Stimulated activated CD4-positive, alpha-beta T cell treated with anti-CD3 and anti-CD28 coated beads, Interleukin-1b, Interleukin-23, amount 100 ng/mL, for 48 hours (primary cell): ENCODE data around the gene GMDS.

Experiments used
- DNase-seq: peaks from one replicate; pipeline ENCODE4 v3.0.0-alpha.2; 2020

The GMDS gene

DNA sequence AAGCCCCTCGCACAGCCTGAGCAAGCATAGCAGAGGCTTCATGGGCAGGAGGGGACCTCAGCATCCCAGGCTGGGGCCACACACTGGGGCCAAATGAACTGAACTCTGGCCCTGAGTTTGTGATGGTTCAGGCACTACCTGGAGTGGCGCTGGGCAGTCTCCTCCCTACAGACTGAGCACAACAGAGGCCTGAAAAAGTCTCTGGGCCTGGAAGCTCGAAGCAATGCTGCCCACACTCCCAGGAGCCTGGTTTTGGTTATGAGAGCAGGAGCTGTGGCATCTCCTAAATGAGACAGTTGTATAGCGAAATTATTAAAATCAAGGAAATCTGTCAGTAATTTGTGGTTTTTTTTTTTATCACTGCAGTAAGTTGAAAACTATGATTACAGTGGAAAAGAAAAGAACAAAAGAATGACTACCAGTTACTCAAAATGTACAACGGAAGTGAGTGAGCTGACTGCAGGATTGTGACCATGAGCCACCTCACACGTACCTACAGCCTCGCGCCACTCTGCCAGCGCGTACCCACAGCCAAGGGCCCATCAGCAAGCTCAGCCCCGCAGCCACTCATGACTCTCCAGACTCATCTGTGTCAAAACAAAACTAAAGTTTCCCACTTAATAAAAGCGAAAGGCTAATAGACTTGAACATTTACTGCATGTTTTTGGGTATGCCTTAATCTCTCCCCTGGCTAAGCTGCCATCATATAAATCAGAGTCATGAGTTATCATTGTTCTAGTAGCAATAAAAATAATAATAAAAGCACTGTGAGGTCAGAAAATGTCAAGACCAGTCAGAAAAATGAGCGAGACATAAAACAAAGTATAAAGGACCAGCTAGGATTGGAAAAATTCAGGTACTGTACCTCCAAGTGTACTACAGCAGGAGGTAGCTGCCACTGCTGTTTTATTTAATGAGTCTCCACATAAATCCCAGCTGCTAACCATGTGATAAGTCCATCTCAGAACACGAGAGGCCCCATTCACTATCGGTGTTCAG, 458.7 kb downstream of the GMDS start:
- peak; percentile 47 for DNase-seq

DNA sequence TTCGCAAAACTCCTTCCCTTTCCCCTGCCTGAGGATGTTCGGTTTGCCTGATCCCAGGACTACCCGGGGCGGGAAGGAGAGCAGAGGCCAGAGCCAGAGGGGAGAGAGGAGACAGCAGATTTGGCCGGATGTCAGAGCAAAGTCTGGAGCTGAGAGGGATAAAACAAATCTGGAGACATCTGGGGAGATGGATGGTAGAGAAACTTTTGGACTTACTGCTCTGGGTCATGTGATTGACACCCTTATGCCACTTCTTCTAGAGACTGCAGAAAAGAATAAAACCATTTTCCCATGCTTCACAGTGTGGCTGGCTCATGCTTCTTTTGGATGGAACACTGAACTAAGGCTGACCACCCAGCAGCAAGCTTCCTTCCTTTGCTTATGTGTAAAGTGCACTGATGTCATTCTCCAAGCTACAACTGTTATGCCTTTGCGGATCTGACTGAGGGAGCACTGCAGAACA, 461.0 kb downstream of the GMDS start:
- DNase-seq = no peak

- no peak for DNase-seq
Measured at GRCh38 chr6:1781817-1782184, 463.6 kb downstream of the GMDS start.

DNA sequence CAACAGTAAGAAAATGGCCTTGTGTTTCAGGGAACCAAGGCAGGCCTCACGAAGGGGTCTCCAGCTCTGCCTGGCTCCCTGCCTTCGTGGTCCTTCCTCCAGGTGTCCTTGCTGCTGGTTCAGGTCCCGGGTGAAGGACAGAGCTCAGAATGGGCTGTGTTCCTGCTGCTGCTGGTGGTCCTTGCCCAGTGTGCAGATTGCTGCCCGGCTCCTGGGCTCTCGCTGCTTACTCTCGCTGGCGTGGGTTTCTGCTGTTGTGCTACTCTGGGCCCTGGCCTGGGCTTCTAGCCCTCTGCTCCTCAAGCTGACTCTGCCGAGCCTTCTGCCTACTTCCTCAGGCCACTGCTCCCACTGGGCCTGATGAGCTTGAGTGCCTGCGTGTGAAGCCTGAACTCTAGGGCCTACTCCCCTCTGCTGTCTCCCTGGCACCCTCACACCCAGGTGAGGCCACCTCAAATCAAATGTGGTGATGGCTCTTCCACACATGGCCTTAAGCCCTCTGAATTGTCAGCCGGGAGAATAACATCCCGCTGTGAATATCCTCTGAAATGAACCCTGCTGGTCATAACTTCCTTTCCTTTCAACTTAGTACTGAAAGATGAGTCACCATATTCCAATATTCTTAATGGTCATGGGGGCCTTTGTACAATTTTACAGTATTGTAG, 464.1 kb downstream of the GMDS start:
- DNase-seq = no peak

GRCh38 chr6:1780251-1780867, 465.0 kb downstream of the GMDS start:
- DNase-seq = no peak

- DNase-seq = no peak
Measured at GRCh38 chr6:1778686-1779235, 466.6 kb downstream of the GMDS start.

- no peak for DNase-seq
Measured at GRCh38 chr6:1777921-1778685, 467.3 kb downstream of the GMDS start.

DNA sequence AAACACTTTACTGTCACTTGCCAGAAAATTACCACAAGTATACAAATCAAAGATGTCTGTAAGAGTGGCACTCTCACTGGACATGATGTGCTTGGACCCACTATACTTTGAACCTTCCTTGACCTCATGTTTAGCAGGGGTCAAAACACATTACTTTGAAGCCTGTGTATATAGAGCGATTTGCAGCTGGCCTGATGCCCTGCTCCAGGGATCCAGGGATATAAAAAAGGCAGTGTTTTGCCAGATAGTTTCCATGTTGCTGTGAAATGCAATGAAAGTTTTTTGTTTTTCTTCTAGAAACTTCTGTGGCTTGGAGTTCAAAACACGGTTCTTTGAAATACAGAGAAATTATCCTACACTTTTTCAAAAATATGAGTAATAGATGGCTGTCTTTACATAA, 470.0 kb downstream of the GMDS start:
- no peak for DNase-seq

GRCh38 chr6:1774226-1774915, 471.0 kb downstream of the GMDS start:
- DNase-seq = no peak

GRCh38 chr6:1773700-1774099, 471.7 kb downstream of the GMDS start:
- no peak for DNase-seq

DNA sequence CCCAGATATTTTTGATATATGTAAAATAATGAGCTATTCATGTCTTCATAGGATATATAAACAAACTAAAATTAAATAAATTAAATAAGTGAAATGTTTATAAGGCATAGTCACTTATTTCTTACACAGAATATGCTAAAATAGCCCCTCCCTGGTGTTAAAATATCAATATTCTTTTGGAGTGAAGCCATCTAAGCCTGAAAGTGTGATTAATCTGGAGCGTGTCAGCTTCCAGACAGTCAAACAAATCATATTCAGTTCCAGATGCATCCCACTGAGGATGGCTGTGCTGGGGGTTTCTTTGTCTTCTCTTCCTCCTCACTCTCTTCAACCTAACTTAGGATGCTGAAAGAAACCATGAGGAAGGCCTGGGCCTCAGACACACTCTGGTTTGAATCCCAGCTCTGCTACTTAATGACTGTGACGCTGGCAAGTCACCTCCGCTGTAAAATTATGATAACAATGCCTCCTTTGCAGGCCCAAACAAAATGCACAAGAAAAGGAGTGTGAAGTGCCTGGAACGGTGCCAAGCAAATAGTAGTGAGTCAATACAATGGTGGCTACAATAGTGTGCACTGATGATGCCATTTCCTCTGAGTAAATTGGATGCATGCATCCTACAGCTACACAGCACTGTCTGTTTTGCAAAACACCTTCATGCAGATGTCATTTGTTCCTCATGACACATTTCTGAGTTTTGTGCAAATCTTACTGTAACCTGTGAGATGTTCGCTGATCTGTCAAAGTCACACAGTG, 474.3 kb downstream of the GMDS start:
- peak; percentile 71 for DNase-seq

- peak; percentile 49 for DNase-seq
Measured at GRCh38 chr6:1770435-1770843, 475.0 kb downstream of the GMDS start.

- no peak for DNase-seq
Measured at GRCh38 chr6:1767481-1768246, 477.7 kb downstream of the GMDS start.

DNA sequence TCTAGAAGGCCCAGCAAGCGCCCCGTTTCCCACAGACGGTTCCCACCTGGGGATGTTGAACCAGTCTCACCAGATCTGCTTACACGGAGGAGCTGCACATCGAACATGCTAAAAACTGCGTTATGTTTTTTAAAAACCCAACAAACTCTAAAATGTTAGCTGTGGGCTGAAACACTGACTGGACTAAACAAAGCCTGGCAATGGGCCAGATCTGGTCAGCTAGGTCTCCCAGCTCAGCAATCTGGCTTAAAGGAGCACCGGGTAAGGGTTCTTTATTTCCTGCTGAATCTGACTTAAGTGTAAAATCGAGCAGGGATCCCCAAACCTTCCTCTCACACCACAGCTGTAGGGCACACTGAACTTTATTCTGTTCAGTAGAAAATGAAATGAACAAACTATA, 478.8 kb downstream of the GMDS start:
- DNase-seq = no peak

- DNase-seq = no peak
Measured at GRCh38 chr6:1765160-1765903, 480.1 kb downstream of the GMDS start.

DNA sequence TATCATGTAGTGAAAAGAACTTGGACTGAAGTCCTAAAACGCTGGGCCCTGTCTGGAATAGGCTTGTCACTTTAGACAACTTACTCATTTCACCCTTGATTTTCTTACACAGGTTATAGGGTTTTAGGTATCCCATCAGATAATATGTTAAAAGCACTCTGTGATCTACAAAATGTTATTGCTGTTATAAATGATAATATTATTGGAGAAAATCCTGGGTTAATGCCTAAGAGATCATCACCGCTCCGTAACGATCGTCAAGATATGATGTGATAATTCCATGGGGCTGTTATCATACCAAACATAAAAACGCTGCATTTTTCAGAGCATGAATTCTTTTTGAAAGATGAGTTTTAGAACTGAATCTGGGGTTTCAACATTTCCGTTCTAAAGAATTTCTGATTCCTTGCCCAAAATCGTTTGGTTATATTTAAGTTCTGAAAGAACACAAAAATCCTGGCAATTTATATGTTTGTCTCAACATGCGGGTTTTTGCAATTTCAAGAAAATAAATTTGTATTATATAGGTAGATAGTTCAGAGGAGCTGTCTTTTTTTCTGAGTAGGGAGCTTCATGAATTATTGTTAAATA, 480.9 kb downstream of the GMDS start:
- no peak for DNase-seq

DNA sequence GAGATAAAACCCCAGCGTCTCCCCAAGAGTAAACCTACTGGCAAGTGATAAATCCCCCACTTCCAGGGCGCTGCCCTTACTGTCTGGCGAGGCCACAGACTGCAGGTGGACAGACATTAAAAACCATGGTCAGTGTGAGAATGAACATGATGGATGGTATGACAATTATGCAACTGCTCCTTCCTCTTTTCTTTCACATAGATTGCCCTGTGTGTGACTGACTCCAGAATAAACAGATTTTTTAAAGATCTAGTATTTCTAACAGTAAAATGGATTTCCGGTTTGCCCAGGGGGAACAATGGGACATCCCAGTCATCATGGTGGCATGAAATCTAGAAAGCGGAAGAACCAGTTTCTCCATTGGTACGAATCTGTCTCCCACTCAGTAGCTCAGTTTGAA, 482.0 kb downstream of the GMDS start:
- no peak for DNase-seq

DNA sequence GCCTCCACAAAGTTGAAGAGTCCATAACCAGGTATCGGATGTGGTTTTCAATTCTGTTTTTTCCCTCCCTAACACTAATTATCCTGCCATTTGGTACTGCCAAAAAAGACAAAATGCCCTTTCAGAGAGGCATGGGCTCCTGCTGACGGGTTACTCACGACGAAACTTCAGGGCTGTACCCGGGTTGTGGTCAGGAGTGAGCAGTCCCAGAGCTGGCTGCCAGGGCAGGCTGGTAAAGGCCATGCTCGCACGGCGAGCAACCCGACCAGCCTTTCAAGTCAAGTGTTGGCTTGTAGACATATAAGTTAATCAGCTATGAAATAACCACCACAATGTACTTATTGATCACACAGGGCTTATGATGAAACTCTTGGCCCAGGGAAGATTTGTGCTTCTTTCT, 483.2 kb downstream of the GMDS start:
- no peak for DNase-seq

DNA sequence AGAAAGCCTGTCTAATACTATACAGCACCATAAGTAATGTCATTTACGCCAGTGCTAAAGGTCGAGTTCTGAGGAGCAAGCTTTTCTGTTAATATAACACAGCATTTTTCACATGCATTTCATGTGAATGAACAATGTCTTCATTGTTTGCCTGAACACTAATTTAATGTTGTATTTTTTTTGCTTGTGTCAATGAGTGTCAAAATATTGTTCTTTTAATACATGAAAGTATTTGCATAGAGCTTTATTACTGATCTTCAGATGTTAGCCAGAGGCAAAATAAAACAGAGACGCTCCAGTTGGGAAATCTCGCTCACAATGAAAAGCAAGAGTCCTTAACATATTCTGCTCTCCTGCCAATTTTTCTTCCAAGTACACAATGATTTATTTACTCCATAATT, 483.9 kb downstream of the GMDS start:
- no peak for DNase-seq
